Epithelial cell of proximal tubule (primary cell): ENCODE data around the gene RAD51. TPM values are rescaled to one million over a fixed set of nuclear protein-coding genes. Genes with fewer than 3 reads are reported as not detected.
A peak's percentile ranks its signal among the peaks of the same experiment; 100 is the strongest.

ENCODE experiments used
- DNase-seq: peaks from one replicate; pipeline ENCODE4 v3.0.0-alpha.2; 2011; ENCODE audit warnings: low read depth
- H3K4me3 ChIP-seq: 2 replicates; pipeline ENCODE4 v1.5.1; 2011; ENCODE audit warnings: low read depth, mild to moderate bottlenecking, low read length
- CTCF ChIP-seq: conservative IDR thresholded peaks from 2 replicates; pipeline ENCODE4 v1.5.1; 2012; ENCODE audit warnings: low read depth, mild to moderate bottlenecking, low read length
- total RNA-seq: library from RNA; depleted of rRNA; stranded (reverse); fragments of >200 nt; gene quantifications from 2 replicates; pipeline ENCODE4 v1.2.3, GENCODE V29; 2015

RAD51 gene
- total RNA-seq, 1 donor from 2014 or later: 20.8 TPM

- no peak for TF ChIP-seq CTCF
- H3K4me3 ChIP-seq: no peak overlapping the region
- no peak for DNase-seq
These were observed 54.2 kb downstream of the RAD51 start for GRCh38 chr15:40749151-40749630.

GRCh38 chr15:40750885-40751284, 55.9 kb downstream of the RAD51 start:
- DNase-seq: no peak
- TF ChIP-seq CTCF: no peak
- no peak overlapping the region for H3K4me3 ChIP-seq

- DNase-seq: no peak
- TF ChIP-seq CTCF: no peak
- no peak overlapping the region for H3K4me3 ChIP-seq
These were observed 56.8 kb downstream of the RAD51 start for GRCh38 chr15:40751745-40752144.

- peak overlapping the region; percentile 87 for H3K4me3 ChIP-seq
- DNase-seq: no peak
- TF ChIP-seq CTCF: no peak
These were observed 59.6 kb downstream of the RAD51 start for GRCh38 chr15:40754574-40754882.

GRCh38 chr15:40754883-40755811, 60.2 kb downstream of the RAD51 start, which contains the start of gene RMDN3:
RMDN3 (minus strand) TSS chr15:40755254; CDS start chr15:40754783, 471 bp downstream.
- no peak for DNase-seq
- H3K4me3 ChIP-seq: peak within 1 kb of the TSS; percentile 87
- TF ChIP-seq CTCF: no peak

- no peak for DNase-seq
- peak overlapping the region; percentile 87 for H3K4me3 ChIP-seq
- TF ChIP-seq CTCF: no peak
These were observed 60.8 kb downstream of the RAD51 start for GRCh38 chr15:40755812-40756208.
